AG04450 (cell line): ENCODE results near the gene C3orf52. TPM values are rescaled to one million over a fixed set of nuclear protein-coding genes. Genes with fewer than 3 reads are reported as not detected.
"Not testable (repeated sequence)": the region's sequence is repeated elsewhere in the genome, so short reads cannot be mapped to it uniquely, and the experiment has no call there.

Source experiments
- CTCF ChIA-PET: fragments of 300-600, 350-600 bp; formaldehyde crosslinking; extraction: SDS; loops from one replicate; lab custom pipeline; 2022; ENCODE audit warnings: antibody characterized with exemption, inconsistent platforms; lab: Charles Lee
- POLR2A ChIA-PET: fragments of 350-600 bp; formaldehyde crosslinking; extraction: SDS; loops from one replicate; lab custom pipeline; 2021; ENCODE audit warnings: antibody characterized with exemption, inconsistent platforms; lab: Yijun Ruan, JAX
- DNase-seq: peaks from one replicate; pipeline ENCODE4 v3.0.0-alpha.2; 2011; ENCODE audit warnings: low read depth, low spot score
- H3K27ac ChIP-seq: one replicate; pipeline ENCODE4 v1.5.1; 2012; ENCODE audit warnings: low read depth, low read length, control low read depth
- H3K27me3 ChIP-seq: one replicate; pipeline ENCODE4 v1.6.0; 2012; ENCODE audit warnings: low read length; ENCODE audit not compliant: control insufficient read depth, insufficient read depth
- H3K4me3 ChIP-seq: 2 replicates; pipeline ENCODE4 v1.5.1; 2011; ENCODE audit warnings: mild to moderate bottlenecking, low read depth, low read length, control low read depth
- H3K9me3 ChIP-seq: 2 replicates; pipeline ENCODE4 v1.5.1; 2012; ENCODE audit warnings: low read length; ENCODE audit not compliant: control insufficient read depth, insufficient read depth
- CTCF ChIP-seq: IDR thresholded peaks from 2 replicates; pipeline ENCODE4 v1.5.1; 2011; ENCODE audit warnings: low read depth, low read length, control low read depth, inconsistent platforms
- polyA plus RNA-seq: library from polyadenylated mRNA; depleted of rRNA; stranded (reverse); fragments of >200 nt; gene quantifications from 2 replicates; pipeline ENCODE4 v1.2.3, GENCODE V29; 2011

Gene C3orf52
- polyA plus RNA-seq, 1 experiment: 7.0 TPM

GRCh38 chr3:112056451-112056929 lies 29.7 kb upstream of the C3orf52 start:
- no peak for TF ChIP-seq CTCF
- POLR2A ChIA-PET: no interaction called here

GRCh38 chr3:112059497-112059896 lies 26.7 kb upstream of the C3orf52 start:
- ChIA-PET POLR2A (no interaction called here), CTCF (no interaction called here)
- no peak overlapping the region for H3K27ac ChIP-seq
- no peaks in the 10 kb centered on the region for H3K27me3 ChIP-seq
- H3K9me3 ChIP-seq: no peaks in the 10 kb centered on the region
- no peak overlapping the region for H3K4me3 ChIP-seq
- DNase-seq: no peak
- TF ChIP-seq CTCF: no peak

More at GRCh38 chr3:112056451-112056929, 29.7 kb upstream of the C3orf52 start:
- Histone ChIP-seq H3K4me3 (no peak overlapping the region), H3K27ac (no peak overlapping the region), H3K27me3 (no peaks in the 10 kb centered on the region), H3K9me3 (no peaks in the 10 kb centered on the region)
- peak; percentile 30 for DNase-seq
- CTCF ChIA-PET: interaction anchor here (1.0 to 3.4 kb wide), 3 partner anchors 12 to 43 kb away, joined by 3 to 19 read pairs (median 3); no protein-coding TSS in a partner anchor

GRCh38 chr3:112061152-112061551 lies 25.0 kb upstream of the C3orf52 start:
- ChIA-PET CTCF (interaction anchor here (4.1 kb wide), 1 partner anchor 18 kb away, joined by 18 read pairs; no protein-coding TSS in a partner anchor), POLR2A (no interaction called here)
- DNase-seq: no peak
- Histone ChIP-seq H3K9me3 (no peaks in the 10 kb centered on the region), H3K27ac (no peak overlapping the region), H3K4me3 (no peak overlapping the region), H3K27me3 (no peaks in the 10 kb centered on the region)
- TF ChIP-seq CTCF: no peak

- H3K27me3 ChIP-seq, CTCF ChIA-PET, H3K4me3 ChIP-seq, H3K9me3 ChIP-seq, POLR2A ChIA-PET, DNase-seq, H3K27ac ChIP-seq: not testable (repeated sequence)
Measured at GRCh38 chr3:112072387-112073060, 13.7 kb upstream of the C3orf52 start.

GRCh38 chr3:112074006-112074405 lies 12.2 kb upstream of the C3orf52 start:
- no peak for TF ChIP-seq CTCF
- H3K9me3 ChIP-seq: no peaks in the 10 kb centered on the region
- no peak overlapping the region for H3K4me3 ChIP-seq
- H3K27me3 ChIP-seq: no peaks in the 10 kb centered on the region
- no peak for DNase-seq
- POLR2A ChIA-PET: no interaction called here
- CTCF ChIA-PET: interaction anchor here (1.0 kb wide), 1 partner anchor 30 kb away, joined by 4 read pairs; no protein-coding TSS in a partner anchor
- H3K27ac ChIP-seq: no peak overlapping the region
